Measurements from ENCODE around the gene PNPLA3. TPM values are rescaled to one million over a fixed set of nuclear protein-coding genes. Genes with fewer than 3 reads are reported as not detected.

PNPLA3 gene
- total RNA-seq, 1 experiment from 2014 or later: 0.36 TPM

- TF ChIP-seq EZH2 (IDR thresholded peaks at IDR 0.05; ENCODE audit: low read length, unreplicated experiment) (no peak), EZH2phosphoT487 (IDR thresholded peaks at IDR 0.05; ENCODE audit: borderline replicate concordance, low read length) (no peak)
- TF ChIP-seq, protein P1, sequence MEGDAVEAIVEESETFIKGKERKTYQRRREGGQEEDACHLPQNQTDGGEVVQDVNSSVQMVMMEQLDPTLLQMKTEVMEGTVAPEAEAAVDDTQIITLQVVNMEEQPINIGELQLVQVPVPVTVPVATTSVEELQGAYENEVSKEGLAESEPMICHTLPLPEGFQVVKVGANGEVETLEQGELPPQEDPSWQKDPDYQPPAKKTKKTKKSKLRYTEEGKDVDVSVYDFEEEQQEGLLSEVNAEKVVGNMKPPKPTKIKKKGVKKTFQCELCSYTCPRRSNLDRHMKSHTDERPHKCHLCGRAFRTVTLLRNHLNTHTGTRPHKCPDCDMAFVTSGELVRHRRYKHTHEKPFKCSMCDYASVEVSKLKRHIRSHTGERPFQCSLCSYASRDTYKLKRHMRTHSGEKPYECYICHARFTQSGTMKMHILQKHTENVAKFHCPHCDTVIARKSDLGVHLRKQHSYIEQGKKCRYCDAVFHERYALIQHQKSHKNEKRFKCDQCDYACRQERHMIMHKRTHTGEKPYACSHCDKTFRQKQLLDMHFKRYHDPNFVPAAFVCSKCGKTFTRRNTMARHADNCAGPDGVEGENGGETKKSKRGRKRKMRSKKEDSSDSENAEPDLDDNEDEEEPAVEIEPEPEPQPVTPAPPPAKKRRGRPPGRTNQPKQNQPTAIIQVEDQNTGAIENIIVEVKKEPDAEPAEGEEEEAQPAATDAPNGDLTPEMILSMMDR (conservative IDR thresholded peaks at IDR 0.05; ENCODE audit: low read depth, low read length): no peak; the same call in 1 of the 2 replicates
- Histone ChIP-seq H2AFZ (ENCODE audit: low read length) (no peak overlapping the region), H3F3A (ENCODE audit: low read length, unreplicated experiment) (no peaks in the 10 kb centered on the region), H3K4me1 (ENCODE audit: insufficient read depth, low read length) (peaks cover 17% of the 10 kb centered on the region), H3K4me3 (ENCODE audit: low read length) (no peak overlapping the region), H3K4me2 (ENCODE audit: low read length) (peak overlapping the region; percentile 44; the same call in 1 of the 2 replicates), H3K9me3 (ENCODE audit: low read length) (no peaks in the 10 kb centered on the region), H3K9ac (ENCODE audit: low read length) (no peak overlapping the region), H4K20me1 (ENCODE audit: low read length) (no peaks in the 10 kb centered on the region), H3K36me3 (ENCODE audit: low read depth, low read length) (no peaks in the 10 kb centered on the region), H3K27me3 (ENCODE audit: low read length) (no peaks in the 10 kb centered on the region), H3K27ac (ENCODE audit: low read length) (no peak overlapping the region), H3K79me2 (ENCODE audit: low read length) (no peaks in the 10 kb centered on the region), H3K9me2 (replicated peaks; ENCODE audit: low read length) (no peaks in the 10 kb centered on the region)
- POLR2A ChIA-PET (ENCODE audit: unreplicated experiment): no interaction called here
- no peak for ATAC-seq
- DNase-seq: no peak
- CTCF ChIA-PET: interaction anchor here (1.1 kb wide), 1 partner anchor 24 kb away, joined by 5 read pairs; no protein-coding TSS in a partner anchor
- no TSS peak for BruUV-seq (replicated peaks)
- intact Hi-C loops (cut with micrococcal nuclease): no loop called here
These were observed 1.5 kb upstream of the PNPLA3 start for GRCh38 chr22:43922123-43922522.

- H3K9me2 ChIP-seq (replicated peaks; ENCODE audit: low read length): no peaks in the 10 kb centered on the region
- TF ChIP-seq, protein P1 (conservative IDR thresholded peaks at IDR 0.05; ENCODE audit: low read depth, low read length): no peak
- TF ChIP-seq EZH2phosphoT487 (IDR thresholded peaks at IDR 0.05; ENCODE audit: borderline replicate concordance, low read length): no peak
- peak overlapping the region; percentile 76 for H3K4me2 ChIP-seq (ENCODE audit: low read length)
- intact Hi-C loops (cut with micrococcal nuclease): no loop called here
- no peaks in the 10 kb centered on the region for H3K79me2 ChIP-seq (ENCODE audit: low read length)
- no peak overlapping the region for H3K9ac ChIP-seq (ENCODE audit: low read length)
- no peaks in the 10 kb centered on the region for H3K36me3 ChIP-seq (ENCODE audit: low read depth, low read length)
- no peaks in the 10 kb centered on the region for H3F3A ChIP-seq (ENCODE audit: low read length, unreplicated experiment)
- no peak overlapping the region for H3K27ac ChIP-seq (ENCODE audit: low read length)
- ChIA-PET CTCF (no interaction called here), POLR2A (ENCODE audit: unreplicated experiment) (no interaction called here)
- BruUV-seq (replicated peaks): no TSS peak
- no peak for DNase-seq
- H2AFZ ChIP-seq (ENCODE audit: low read length): peak overlapping the region; percentile 83
- peaks cover 17% of the 10 kb centered on the region for H3K4me1 ChIP-seq (ENCODE audit: insufficient read depth, low read length)
- H3K9me3 ChIP-seq (ENCODE audit: low read length): no peaks in the 10 kb centered on the region
- no peak; the same call in 1 of the 2 replicates for ATAC-seq
- no peaks in the 10 kb centered on the region for H4K20me1 ChIP-seq (ENCODE audit: low read length)
- no peaks in the 10 kb centered on the region for H3K27me3 ChIP-seq (ENCODE audit: low read length)
- H3K4me3 ChIP-seq (ENCODE audit: low read length): peak overlapping the region; percentile 49; the same call in 1 of the 2 replicates
These were observed 414 bp upstream of the PNPLA3 start for GRCh38 chr22:43923191-43923590.

GRCh38 chr22:43924877-43925276 is 1.3 kb downstream of the PNPLA3 start:
- Histone ChIP-seq H3K27ac (ENCODE audit: low read length) (no peak overlapping the region), H3K9me3 (ENCODE audit: low read length) (no peaks in the 10 kb centered on the region), H3K9me2 (replicated peaks; ENCODE audit: low read length) (no peaks in the 10 kb centered on the region), H4K20me1 (ENCODE audit: low read length) (no peaks in the 10 kb centered on the region), H3K79me2 (ENCODE audit: low read length) (no peaks in the 10 kb centered on the region), H3K27me3 (ENCODE audit: low read length) (no peaks in the 10 kb centered on the region), H3K4me3 (ENCODE audit: low read length) (no peak overlapping the region), H2AFZ (ENCODE audit: low read length) (no peak overlapping the region), H3K4me1 (ENCODE audit: insufficient read depth, low read length) (peaks cover 17% of the 10 kb centered on the region), H3K9ac (ENCODE audit: low read length) (no peak overlapping the region), H3F3A (ENCODE audit: low read length, unreplicated experiment) (no peaks in the 10 kb centered on the region), H3K36me3 (ENCODE audit: low read depth, low read length) (no peaks in the 10 kb centered on the region), H3K4me2 (ENCODE audit: low read length) (no peak overlapping the region)
- TF ChIP-seq, protein P1 (conservative IDR thresholded peaks at IDR 0.05; ENCODE audit: low read depth, low read length): no peak
- TF ChIP-seq EZH2phosphoT487 (IDR thresholded peaks at IDR 0.05; ENCODE audit: borderline replicate concordance, low read length) (no peak), EZH2 (IDR thresholded peaks at IDR 0.05; ENCODE audit: low read length, unreplicated experiment) (no peak)
- DNase-seq (no peak), ATAC-seq (no peak)
- POLR2A ChIA-PET (ENCODE audit: unreplicated experiment): no interaction called here
- CTCF ChIA-PET: no interaction called here
- intact Hi-C loops (cut with micrococcal nuclease): no loop called here
- BruUV-seq (replicated peaks): no TSS peak
